Glomerular visceral epithelial cell (primary cell): ENCODE data around the gene EIF4G3.
"Not testable (repeated sequence)": the region's sequence is repeated elsewhere in the genome, so short reads cannot be mapped to it uniquely, and the experiment has no call there.

Experiments
- DNase-seq: peaks from one replicate; pipeline ENCODE4 v3.0.0-alpha.2; 2016; ENCODE audit errors: extremely low spot score

Gene EIF4G3

GRCh38 chr1:21176586-21177555, at the start of gene EIF4G3:
Gene EIF4G3, minus strand, starts transcription at chr1:21176897. Its CDS starts 174,155 bp downstream, at chr1:21002742.
- DNase-seq = peak; percentile 98

GRCh38 chr1:21225065-21225464, 48.4 kb upstream of the EIF4G3 start:
- DNase-seq = no peak

- no peak for DNase-seq
These were observed 44.1 kb upstream of the EIF4G3 start for GRCh38 chr1:21220815-21221214.

- no peak for DNase-seq
These were observed 43.0 kb upstream of the EIF4G3 start for GRCh38 chr1:21219674-21220073.

- no peak for DNase-seq
These were observed 41.3 kb upstream of the EIF4G3 start for GRCh38 chr1:21217812-21218596.

GRCh38 chr1:21216835-21217811, 40.4 kb upstream of the EIF4G3 start:
- DNase-seq = peak; percentile 40

- DNase-seq = peak; percentile 29
These were observed 35.4 kb upstream of the EIF4G3 start for GRCh38 chr1:21212126-21212525.

GRCh38 chr1:21208137-21208700, 31.5 kb upstream of the EIF4G3 start:
- not testable (repeated sequence) for DNase-seq

- DNase-seq = peak; percentile 75
These were observed 29.4 kb upstream of the EIF4G3 start for GRCh38 chr1:21206117-21206516.

GRCh38 chr1:21205416-21205815, 28.7 kb upstream of the EIF4G3 start:
- DNase-seq = peak; percentile 39

- DNase-seq = no peak
These were observed 25.0 kb upstream of the EIF4G3 start for GRCh38 chr1:21201650-21202049.

- DNase-seq = not testable (repeated sequence)
These were observed 24.5 kb upstream of the EIF4G3 start for GRCh38 chr1:21201238-21201637.

- DNase-seq = no peak
These were observed 24.1 kb upstream of the EIF4G3 start for GRCh38 chr1:21200767-21201166.

- DNase-seq = no peak
These were observed 22.2 kb upstream of the EIF4G3 start for GRCh38 chr1:21198929-21199328.

- DNase-seq = no peak
These were observed 16.2 kb upstream of the EIF4G3 start for GRCh38 chr1:21192871-21193270.

- no peak for DNase-seq
These were observed 15.6 kb upstream of the EIF4G3 start for GRCh38 chr1:21192284-21192683.

- DNase-seq = not testable (repeated sequence)
These were observed 14.1 kb upstream of the EIF4G3 start for GRCh38 chr1:21190771-21191170.

GRCh38 chr1:21189906-21190500, 13.3 kb upstream of the EIF4G3 start:
- DNase-seq = no peak

GRCh38 chr1:21189421-21189820, 12.7 kb upstream of the EIF4G3 start:
- DNase-seq = no peak

- no peak for DNase-seq
These were observed 11.5 kb upstream of the EIF4G3 start for GRCh38 chr1:21188235-21188634.
